ENCODE results near the gene LHX3.

DNA sequence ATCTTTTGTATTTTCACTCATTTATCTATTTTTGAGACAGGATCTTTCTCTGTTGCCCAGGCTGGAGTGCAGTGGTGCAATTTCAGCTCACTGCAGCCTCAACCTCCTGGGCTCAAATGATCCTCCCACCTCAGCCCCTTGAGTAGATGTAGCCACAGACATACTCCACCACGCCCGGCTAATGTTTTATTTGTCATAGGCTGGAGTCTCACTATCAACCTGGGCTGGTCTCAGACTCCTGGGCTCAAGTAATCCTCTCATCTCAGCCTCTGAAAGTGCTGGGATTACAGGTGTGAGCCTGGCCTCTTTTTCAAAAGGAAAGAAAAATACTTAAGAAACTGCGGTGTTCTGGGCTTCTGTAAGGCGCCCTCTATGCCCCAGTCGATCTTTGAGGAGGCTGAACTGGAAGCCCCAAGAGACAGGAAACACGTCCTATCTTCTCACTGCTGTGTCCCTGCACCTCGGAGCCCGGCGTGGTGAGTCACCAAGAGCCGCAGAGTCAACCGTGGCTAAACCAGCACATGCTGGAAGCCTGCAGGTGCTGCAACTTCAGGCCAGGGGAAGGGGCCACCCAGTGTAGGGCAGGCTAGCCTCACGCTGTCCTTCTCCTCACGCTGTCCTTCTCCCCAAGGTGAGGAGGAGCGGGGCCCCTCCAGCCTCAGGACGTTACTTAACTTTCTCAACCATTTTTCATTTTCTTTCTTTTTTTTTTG lies 15.2 kb upstream of the LHX3 start:
- TF ChIP-seq HOXA7 (CRISPR knock-in tag; IDR thresholded peaks at IDR 0.05): no peak
- TF ChIP-seq, protein P1, sequence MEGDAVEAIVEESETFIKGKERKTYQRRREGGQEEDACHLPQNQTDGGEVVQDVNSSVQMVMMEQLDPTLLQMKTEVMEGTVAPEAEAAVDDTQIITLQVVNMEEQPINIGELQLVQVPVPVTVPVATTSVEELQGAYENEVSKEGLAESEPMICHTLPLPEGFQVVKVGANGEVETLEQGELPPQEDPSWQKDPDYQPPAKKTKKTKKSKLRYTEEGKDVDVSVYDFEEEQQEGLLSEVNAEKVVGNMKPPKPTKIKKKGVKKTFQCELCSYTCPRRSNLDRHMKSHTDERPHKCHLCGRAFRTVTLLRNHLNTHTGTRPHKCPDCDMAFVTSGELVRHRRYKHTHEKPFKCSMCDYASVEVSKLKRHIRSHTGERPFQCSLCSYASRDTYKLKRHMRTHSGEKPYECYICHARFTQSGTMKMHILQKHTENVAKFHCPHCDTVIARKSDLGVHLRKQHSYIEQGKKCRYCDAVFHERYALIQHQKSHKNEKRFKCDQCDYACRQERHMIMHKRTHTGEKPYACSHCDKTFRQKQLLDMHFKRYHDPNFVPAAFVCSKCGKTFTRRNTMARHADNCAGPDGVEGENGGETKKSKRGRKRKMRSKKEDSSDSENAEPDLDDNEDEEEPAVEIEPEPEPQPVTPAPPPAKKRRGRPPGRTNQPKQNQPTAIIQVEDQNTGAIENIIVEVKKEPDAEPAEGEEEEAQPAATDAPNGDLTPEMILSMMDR (IDR thresholded peaks at IDR 0.05): no peak
- TF ChIP-seq JUN (IDR thresholded peaks at IDR 0.05): no peak
- no peak for TF ChIP-seq FOSL2 (IDR thresholded peaks at IDR 0.05)
- TF ChIP-seq FOSL2 (CRISPR knock-in tag; IDR thresholded peaks at IDR 0.05): peak; percentile 63
- no peak for TF ChIP-seq CEBPB (IDR thresholded peaks at IDR 0.05)
- no peak for TF ChIP-seq RAD21 (conservative IDR thresholded peaks at IDR 0.05 in 1 of 2, IDR thresholded peaks at IDR 0.05 in 1 of 2)
- TF ChIP-seq, protein P2, sequence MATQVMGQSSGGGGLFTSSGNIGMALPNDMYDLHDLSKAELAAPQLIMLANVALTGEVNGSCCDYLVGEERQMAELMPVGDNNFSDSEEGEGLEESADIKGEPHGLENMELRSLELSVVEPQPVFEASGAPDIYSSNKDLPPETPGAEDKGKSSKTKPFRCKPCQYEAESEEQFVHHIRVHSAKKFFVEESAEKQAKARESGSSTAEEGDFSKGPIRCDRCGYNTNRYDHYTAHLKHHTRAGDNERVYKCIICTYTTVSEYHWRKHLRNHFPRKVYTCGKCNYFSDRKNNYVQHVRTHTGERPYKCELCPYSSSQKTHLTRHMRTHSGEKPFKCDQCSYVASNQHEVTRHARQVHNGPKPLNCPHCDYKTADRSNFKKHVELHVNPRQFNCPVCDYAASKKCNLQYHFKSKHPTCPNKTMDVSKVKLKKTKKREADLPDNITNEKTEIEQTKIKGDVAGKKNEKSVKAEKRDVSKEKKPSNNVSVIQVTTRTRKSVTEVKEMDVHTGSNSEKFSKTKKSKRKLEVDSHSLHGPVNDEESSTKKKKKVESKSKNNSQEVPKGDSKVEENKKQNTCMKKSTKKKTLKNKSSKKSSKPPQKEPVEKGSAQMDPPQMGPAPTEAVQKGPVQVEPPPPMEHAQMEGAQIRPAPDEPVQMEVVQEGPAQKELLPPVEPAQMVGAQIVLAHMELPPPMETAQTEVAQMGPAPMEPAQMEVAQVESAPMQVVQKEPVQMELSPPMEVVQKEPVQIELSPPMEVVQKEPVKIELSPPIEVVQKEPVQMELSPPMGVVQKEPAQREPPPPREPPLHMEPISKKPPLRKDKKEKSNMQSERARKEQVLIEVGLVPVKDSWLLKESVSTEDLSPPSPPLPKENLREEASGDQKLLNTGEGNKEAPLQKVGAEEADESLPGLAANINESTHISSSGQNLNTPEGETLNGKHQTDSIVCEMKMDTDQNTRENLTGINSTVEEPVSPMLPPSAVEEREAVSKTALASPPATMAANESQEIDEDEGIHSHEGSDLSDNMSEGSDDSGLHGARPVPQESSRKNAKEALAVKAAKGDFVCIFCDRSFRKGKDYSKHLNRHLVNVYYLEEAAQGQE (IDR thresholded peaks at IDR 0.05): no peak
- TF ChIP-seq SMC3 (IDR thresholded peaks at IDR 0.05): no peak
- TF ChIP-seq, protein P3, sequence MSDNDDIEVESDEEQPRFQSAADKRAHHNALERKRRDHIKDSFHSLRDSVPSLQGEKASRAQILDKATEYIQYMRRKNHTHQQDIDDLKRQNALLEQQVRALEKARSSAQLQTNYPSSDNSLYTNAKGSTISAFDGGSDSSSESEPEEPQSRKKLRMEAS (IDR thresholded peaks at IDR 0.05): no peak
- no peak for TF ChIP-seq POLR2A (IDR thresholded peaks at IDR 0.05; ENCODE audit: low read length)
- TF ChIP-seq, protein P4, sequence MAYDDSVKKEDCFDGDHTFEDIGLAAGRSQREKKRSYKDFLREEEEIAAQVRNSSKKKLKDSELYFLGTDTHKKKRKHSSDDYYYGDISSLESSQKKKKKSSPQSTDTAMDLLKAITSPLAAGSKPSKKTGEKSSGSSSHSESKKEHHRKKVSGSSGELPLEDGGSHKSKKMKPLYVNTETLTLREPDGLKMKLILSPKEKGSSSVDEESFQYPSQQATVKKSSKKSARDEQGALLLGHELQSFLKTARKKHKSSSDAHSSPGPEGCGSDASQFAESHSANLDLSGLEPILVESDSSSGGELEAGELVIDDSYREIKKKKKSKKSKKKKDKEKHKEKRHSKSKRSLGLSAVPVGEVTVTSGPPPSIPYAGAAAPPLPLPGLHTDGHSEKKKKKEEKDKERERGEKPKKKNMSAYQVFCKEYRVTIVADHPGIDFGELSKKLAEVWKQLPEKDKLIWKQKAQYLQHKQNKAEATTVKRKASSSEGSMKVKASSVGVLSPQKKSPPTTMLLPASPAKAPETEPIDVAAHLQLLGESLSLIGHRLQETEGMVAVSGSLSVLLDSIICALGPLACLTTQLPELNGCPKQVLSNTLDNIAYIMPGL (CRISPR knock-in tag; IDR thresholded peaks at IDR 0.05; ENCODE audit: borderline replicate concordance): no peak
- no peak for TF ChIP-seq HDAC2 (IDR thresholded peaks at IDR 0.05)
